Measurements from ENCODE around the gene SMIM33. TPM values are rescaled to one million over a fixed set of nuclear protein-coding genes. Genes with fewer than 3 reads are reported as not detected.

The SMIM33 gene
- total and polyA plus RNA-seq, 2 experiments from 2014 or later: not detected

DNA sequence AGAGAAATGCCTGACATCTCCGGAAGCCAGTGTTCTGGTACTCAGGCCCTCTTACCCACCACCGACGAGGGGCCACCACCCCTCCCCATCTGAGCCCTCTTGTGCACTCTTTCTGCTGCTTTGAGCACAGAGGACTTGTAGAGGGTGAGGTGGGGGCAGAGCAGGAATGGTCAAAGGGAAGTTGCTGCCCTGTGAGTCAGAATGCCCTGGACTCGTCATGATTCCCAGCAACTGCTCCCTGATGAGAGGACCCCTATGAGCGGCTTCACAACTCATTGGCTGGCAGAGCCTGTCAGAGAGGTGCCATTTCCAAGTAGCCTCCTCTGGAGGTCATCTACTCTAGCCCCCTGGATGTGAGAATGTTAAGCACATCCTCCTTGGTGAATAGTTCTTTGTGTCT lies 9.1 kb upstream of the SMIM33 start:
- no peak for TF ChIP-seq EZH2 (IDR thresholded peaks at IDR 0.05; ENCODE audit: insufficient read depth, poor library complexity, severe bottlenecking)
- no peak for TF ChIP-seq EZH2phosphoT487 (IDR thresholded peaks at IDR 0.05; ENCODE audit: insufficient read depth, low read depth)
- H3K9me3 ChIP-seq (ENCODE audit: low read depth): no peaks in the 10 kb centered on the region
- H3K4me3 ChIP-seq: no peak overlapping the region
- no peaks in the 10 kb centered on the region for H3K9me2 ChIP-seq (ENCODE audit: insufficient read depth)
- H2AFZ ChIP-seq: peak overlapping the region; percentile 8; the same call in 1 of the 2 replicates
- H4K20me1 ChIP-seq (ENCODE audit: insufficient read depth): no peaks in the 10 kb centered on the region
- peaks cover 7% of the 10 kb centered on the region; the same call in 1 of the 2 replicates for H3F3A ChIP-seq (ENCODE audit: insufficient read depth)
- no peak overlapping the region for H3K9ac ChIP-seq
- no peaks in the 10 kb centered on the region for H3K79me2 ChIP-seq (ENCODE audit: insufficient read depth)
- no peaks in the 10 kb centered on the region for H3K27me3 ChIP-seq (replicated peaks; ENCODE audit: insufficient read depth)
- DNase-seq: peak; percentile 84
- H3K27ac ChIP-seq: 0 out of 2 replicates have a peak overlapping the region, but pooled peaks have one; percentile 9
- 60 to 63% methylated on average over 5 of the region's 5 CpGs for WGBS, 2 experiments (ENCODE audit: low coverage in 1 of 2, low lambda C conversion rate in 2 of 2, missing lambda C conversion rate in 2 of 2)
- H3K4me1 ChIP-seq (ENCODE audit: insufficient read depth): peaks cover 29% of the 10 kb centered on the region
- H3K36me3 ChIP-seq (ENCODE audit: low read depth): no peaks in the 10 kb centered on the region
- in situ Hi-C loops (cut with MboI): no loop called here
- H3K4me2 ChIP-seq (ENCODE audit: unreplicated experiment): peak overlapping the region; percentile 2

DNA sequence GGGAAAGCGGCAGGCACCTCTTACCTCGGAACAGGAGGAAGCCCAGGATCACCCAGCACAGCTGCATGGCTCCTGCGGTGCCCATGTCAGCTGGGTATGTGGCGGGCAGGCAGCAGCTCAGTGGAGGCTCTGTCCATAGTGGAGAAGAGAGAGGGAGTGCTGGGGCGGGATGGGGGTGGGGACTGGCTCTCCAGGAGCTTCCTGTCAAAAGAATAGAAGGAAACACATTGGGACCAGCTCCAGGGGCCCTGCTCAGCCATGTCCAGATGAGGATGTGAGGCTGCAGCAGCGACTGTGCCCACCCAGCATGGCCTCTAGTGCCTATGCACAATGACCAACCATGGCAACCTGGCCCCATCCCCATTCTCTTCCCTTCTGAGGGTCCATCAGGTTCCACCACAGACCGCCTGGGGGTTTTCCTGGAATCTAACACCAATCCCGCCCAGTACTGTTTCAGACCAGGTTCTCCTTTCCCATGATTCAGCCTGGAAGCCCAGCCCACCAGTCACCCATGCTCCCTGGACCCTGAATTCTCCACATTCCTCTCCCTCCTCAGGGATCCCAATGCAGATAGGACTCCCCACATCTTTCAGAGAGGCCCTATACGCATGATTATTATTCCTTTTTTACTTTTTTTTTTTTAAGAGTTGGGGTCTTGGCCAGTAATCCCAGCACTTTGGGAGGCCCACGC lies 8.1 kb upstream of the SMIM33 start, which contains the start of gene ECSCR:
ECSCR (minus strand) TSS at position 158 of the 691 bp plus-strand sequence; CDS start at position 85, 73 bp downstream.
- no peaks in the 10 kb centered on the region for H3K9me2 ChIP-seq (ENCODE audit: insufficient read depth)
- peak within 1 kb of the TSS; percentile 8; the same call in 1 of the 2 replicates for H2AFZ ChIP-seq
- WGBS, 2 experiments (ENCODE audit: low coverage in 1 of 2, low lambda C conversion rate in 2 of 2, missing lambda C conversion rate in 2 of 2): 86 to 88% methylated on average over 10 of the region's 10 CpGs
- H3F3A ChIP-seq (ENCODE audit: insufficient read depth): peaks cover 7% of the 10 kb centered on the region; the same call in 1 of the 2 replicates
- H3K4me3 ChIP-seq: no peak within 1 kb of the TSS
- H3K36me3 ChIP-seq (ENCODE audit: low read depth): no peaks in the 10 kb centered on the region
- H4K20me1 ChIP-seq (ENCODE audit: insufficient read depth): no peaks in the 10 kb centered on the region
- H3K9me3 ChIP-seq (ENCODE audit: low read depth): no peaks in the 10 kb centered on the region
- TF ChIP-seq EZH2phosphoT487 (IDR thresholded peaks at IDR 0.05; ENCODE audit: insufficient read depth, low read depth) (no peak), EZH2 (IDR thresholded peaks at IDR 0.05; ENCODE audit: insufficient read depth, poor library complexity, severe bottlenecking) (no peak)
- 0 out of 2 replicates have a peak within 1 kb of the TSS, but pooled peaks have one; percentile 9 for H3K27ac ChIP-seq
- no peaks in the 10 kb centered on the region for H3K79me2 ChIP-seq (ENCODE audit: insufficient read depth)
- H3K4me2 ChIP-seq (ENCODE audit: unreplicated experiment): peak within 1 kb of the TSS; percentile 2
- H3K9ac ChIP-seq: no peak within 1 kb of the TSS
- peaks cover 29% of the 10 kb centered on the region for H3K4me1 ChIP-seq (ENCODE audit: insufficient read depth)
- no peaks in the 10 kb centered on the region for H3K27me3 ChIP-seq (replicated peaks; ENCODE audit: insufficient read depth)
- in situ Hi-C loops (cut with MboI): no loop called here
- DNase-seq: no peak

DNA sequence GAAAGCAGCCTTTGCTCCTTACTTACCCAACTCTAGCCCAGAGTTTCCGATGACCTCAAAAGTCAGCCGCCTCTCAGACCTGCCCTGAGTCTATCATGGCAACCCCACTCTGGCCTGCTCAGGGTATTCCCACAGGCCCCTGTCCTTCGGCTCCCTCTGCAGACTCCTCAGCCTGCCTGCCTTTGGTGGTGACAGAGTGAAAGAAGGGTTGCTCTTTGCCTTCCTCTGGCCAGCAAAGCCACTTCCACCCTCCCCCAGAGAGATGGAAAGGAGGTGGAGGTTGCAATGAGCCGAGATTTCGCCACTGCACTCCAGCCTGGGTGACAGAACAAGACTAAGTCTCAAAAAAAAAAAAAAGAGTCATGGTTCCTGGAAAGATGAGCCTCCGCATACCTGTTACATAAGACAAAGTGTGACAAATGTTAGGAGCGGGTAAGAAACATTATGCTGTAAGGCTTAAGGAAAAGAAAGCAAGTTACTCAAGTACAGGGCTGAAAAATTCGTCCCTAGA lies 2.3 kb upstream of the SMIM33 start:
- Histone ChIP-seq H3K36me3 (ENCODE audit: low read depth) (no peaks in the 10 kb centered on the region), H3K9me2 (ENCODE audit: insufficient read depth) (no peaks in the 10 kb centered on the region), H3K4me2 (ENCODE audit: unreplicated experiment) (no peak overlapping the region), H3K4me3 (no peak overlapping the region), H2AFZ (no peak overlapping the region), H4K20me1 (ENCODE audit: insufficient read depth) (no peaks in the 10 kb centered on the region), H3K27me3 (replicated peaks; ENCODE audit: insufficient read depth) (no peaks in the 10 kb centered on the region), H3K27ac (no peak overlapping the region), H3K9ac (no peak overlapping the region), H3F3A (ENCODE audit: insufficient read depth) (no peaks in the 10 kb centered on the region), H3K79me2 (ENCODE audit: insufficient read depth) (no peaks in the 10 kb centered on the region), H3K9me3 (ENCODE audit: low read depth) (no peaks in the 10 kb centered on the region), H3K4me1 (ENCODE audit: insufficient read depth) (peaks cover 3% of the 10 kb centered on the region)
- 83 to 87% methylated on average over 8 of the region's 8 CpGs for WGBS, 2 experiments (ENCODE audit: low coverage in 1 of 2, low lambda C conversion rate in 2 of 2, missing lambda C conversion rate in 2 of 2)
- in situ Hi-C loops (cut with MboI): no loop called here
- peak; percentile 27 for DNase-seq
- TF ChIP-seq EZH2 (IDR thresholded peaks at IDR 0.05; ENCODE audit: insufficient read depth, poor library complexity, severe bottlenecking): no peak
- TF ChIP-seq EZH2phosphoT487 (IDR thresholded peaks at IDR 0.05; ENCODE audit: insufficient read depth, low read depth): no peak

DNA sequence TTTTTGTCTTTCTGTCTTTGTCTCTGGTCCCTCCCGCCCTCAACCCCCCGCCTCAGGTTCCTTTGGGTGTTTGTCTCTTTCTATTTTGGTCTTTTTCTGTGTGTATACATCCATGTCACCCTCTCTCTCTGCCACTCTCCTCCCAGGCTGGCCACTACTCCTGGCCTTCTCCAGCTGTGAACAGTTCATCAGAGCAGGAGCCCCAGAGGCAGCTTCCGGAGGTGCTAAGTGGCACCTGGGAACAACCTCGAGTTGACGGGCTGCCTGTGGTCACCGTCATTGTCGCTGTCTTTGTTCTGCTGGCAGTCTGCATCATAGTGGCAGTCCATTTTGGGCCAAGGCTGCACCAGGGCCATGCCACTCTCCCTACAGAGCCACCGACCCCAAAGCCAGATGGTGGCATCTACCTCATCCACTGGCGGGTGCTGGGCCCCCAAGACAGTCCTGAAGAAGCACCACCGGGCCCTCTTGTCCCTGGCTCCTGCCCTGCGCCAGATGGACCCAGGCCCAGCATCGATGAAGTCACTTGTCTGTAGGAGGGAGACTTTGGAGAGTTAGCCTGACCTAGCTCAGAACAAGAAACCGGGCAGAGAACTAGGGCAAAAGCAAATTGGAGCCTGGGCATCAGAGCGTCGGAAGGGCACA lies 1.7 kb downstream of the SMIM33 start:
- Histone ChIP-seq H3K4me2 (ENCODE audit: unreplicated experiment) (no peak overlapping the region), H3K4me3 (no peak overlapping the region), H3K9me3 (ENCODE audit: low read depth) (no peaks in the 10 kb centered on the region), H4K20me1 (ENCODE audit: insufficient read depth) (no peaks in the 10 kb centered on the region), H3K27ac (no peak overlapping the region), H3K36me3 (ENCODE audit: low read depth) (no peaks in the 10 kb centered on the region), H3K27me3 (replicated peaks; ENCODE audit: insufficient read depth) (no peaks in the 10 kb centered on the region), H3K9ac (no peak overlapping the region), H3K79me2 (ENCODE audit: insufficient read depth) (no peaks in the 10 kb centered on the region), H3K4me1 (ENCODE audit: insufficient read depth) (peaks cover 11% of the 10 kb centered on the region), H3F3A (ENCODE audit: insufficient read depth) (no peaks in the 10 kb centered on the region), H3K9me2 (ENCODE audit: insufficient read depth) (no peaks in the 10 kb centered on the region), H2AFZ (no peak overlapping the region)
- in situ Hi-C loops (cut with MboI): no loop called here
- no peak for DNase-seq
- no peak for TF ChIP-seq EZH2phosphoT487 (IDR thresholded peaks at IDR 0.05; ENCODE audit: insufficient read depth, low read depth)
- TF ChIP-seq EZH2 (IDR thresholded peaks at IDR 0.05; ENCODE audit: insufficient read depth, poor library complexity, severe bottlenecking): no peak
- 80 to 81% methylated on average over 15 of the region's 15 CpGs for WGBS, 2 experiments (ENCODE audit: low coverage in 1 of 2, low lambda C conversion rate in 2 of 2, missing lambda C conversion rate in 2 of 2)

Data from GM23248 (cell line).